K562 (cell line): ENCODE results near the gene NCAPD2. TPM values are rescaled to one million over a fixed set of nuclear protein-coding genes. Genes with fewer than 3 reads are reported as not detected.

Experiments
- CREB1 ChIP-seq, 2 experiments: sonication (generic) in 1 of 2; formaldehyde crosslinking in 1 of 2; IDR thresholded peaks; 2 replicates each; pipeline versions ENCODE4 v1.6.1 to v1.8.0; 2012 to 2022; ENCODE audit warnings: inconsistent platforms in 1 of 2, mild to moderate bottlenecking in 1 of 2, missing genetic modification reagents in 1 of 2, moderate library complexity in 1 of 2
- E2F1 ChIP-seq: sonication (generic); formaldehyde crosslinking; IDR thresholded peaks from 2 replicates; pipeline ENCODE4 v1.8.1; 2023; ENCODE audit warnings: mild to moderate bottlenecking, missing genetic modification reagents, moderate library complexity
- HNRNPL ChIP-seq: fragments of 200-400 bp; formaldehyde crosslinking; IDR thresholded peaks from 2 replicates; pipeline ENCODE4 v1.6.1; 2017; ENCODE audit warnings: low read depth, mild to moderate bottlenecking, low read length
- MBD2 ChIP-seq: sonication (generic); IDR thresholded peaks from 2 replicates; pipeline ENCODE4 v1.6.1; 2016; ENCODE audit warnings: low read depth, borderline replicate concordance
- MIER1 ChIP-seq: fragments of 450-650 bp; IDR thresholded peaks from 2 replicates; pipeline ENCODE4 v1.6.1; 2016; ENCODE audit warnings: antibody characterized with exemption, mild to moderate bottlenecking, low read depth
- TFE3 ChIP-seq: fragments of 450-650 bp; formaldehyde crosslinking; IDR thresholded peaks from 2 replicates; pipeline ENCODE4 v1.4.0; 2020; ENCODE audit warnings: mild to moderate bottlenecking, mixed read lengths
- ZNF444 ChIP-seq: fragments of 250-450 bp; sonication (Bioruptor Pico); IDR thresholded peaks from 2 replicates; pipeline ENCODE4 v1.4.0; 2020; ENCODE audit warnings: mild to moderate bottlenecking, moderate library complexity
- polyA plus RNA-seq, 8 experiments: library from polyadenylated mRNA; depleted of rRNA in 4 of 8; stranded (reverse) in 5 of 8; unstranded in 3 of 8; fragments of >200 nt; fragmentation: Nextera tagmentation in 2 of 8; fragmentation: Illumina TruSeq in 1 of 8; extraction: Ambion mirVana in 2 of 8; extraction: Trizol in 1 of 8; gene quantifications; 2 replicates each; pipeline versions ENCODE4 v1.2.1 to v1.2.3, GENCODE V29; 2011 to 2014; ENCODE audit warnings: inconsistent platforms in 1 of 8, missing spikeins in 1 of 8
- total RNA-seq, 7 experiments: library from RNA; depleted of rRNA in 6 of 7; stranded (reverse); fragments of >200 nt in 6 of 7; fragmentation: Illumina TruSeq in 2 of 7; extraction: Trizol in 2 of 7; gene quantifications; 2 replicates each; pipeline versions ENCODE4 v1.2.1 to v1.2.3, GENCODE V29; 2011 to 2021; ENCODE audit warnings: low replicate concordance in 1 of 7
- TF ChIP-seq, protein P1 (sequence below), 2 experiments: fragments of 150-350 bp in 1 of 2; IDR thresholded peaks; 2 replicates each; pipeline ENCODE4 v1.6.1; 2012 to 2016; ENCODE audit warnings: low read depth in 2 of 2, low read length in 2 of 2, mild to moderate bottlenecking in 1 of 2, moderate library complexity in 1 of 2
- TF ChIP-seq, protein P2 (sequence below): sonication (generic); formaldehyde crosslinking; IDR thresholded peaks from 2 replicates; pipeline ENCODE4 v1.9.0; 2022; ENCODE audit warnings: mild to moderate bottlenecking, missing genetic modification reagents
- TF ChIP-seq, protein P3 (sequence below): sonication (generic); formaldehyde crosslinking; IDR thresholded peaks from 2 replicates; pipeline ENCODE4 v1.8.0; 2022; ENCODE audit warnings: mild to moderate bottlenecking, missing genetic modification reagents

The NCAPD2 gene
- total and polyA plus RNA-seq, 9 of the 15 experiments (the other 6 are each of a cell fraction or from before 2014, with no cell fraction given) = 16.9 to 93.7 (median 68.3) TPM

- TF ChIP-seq, protein P1, sequence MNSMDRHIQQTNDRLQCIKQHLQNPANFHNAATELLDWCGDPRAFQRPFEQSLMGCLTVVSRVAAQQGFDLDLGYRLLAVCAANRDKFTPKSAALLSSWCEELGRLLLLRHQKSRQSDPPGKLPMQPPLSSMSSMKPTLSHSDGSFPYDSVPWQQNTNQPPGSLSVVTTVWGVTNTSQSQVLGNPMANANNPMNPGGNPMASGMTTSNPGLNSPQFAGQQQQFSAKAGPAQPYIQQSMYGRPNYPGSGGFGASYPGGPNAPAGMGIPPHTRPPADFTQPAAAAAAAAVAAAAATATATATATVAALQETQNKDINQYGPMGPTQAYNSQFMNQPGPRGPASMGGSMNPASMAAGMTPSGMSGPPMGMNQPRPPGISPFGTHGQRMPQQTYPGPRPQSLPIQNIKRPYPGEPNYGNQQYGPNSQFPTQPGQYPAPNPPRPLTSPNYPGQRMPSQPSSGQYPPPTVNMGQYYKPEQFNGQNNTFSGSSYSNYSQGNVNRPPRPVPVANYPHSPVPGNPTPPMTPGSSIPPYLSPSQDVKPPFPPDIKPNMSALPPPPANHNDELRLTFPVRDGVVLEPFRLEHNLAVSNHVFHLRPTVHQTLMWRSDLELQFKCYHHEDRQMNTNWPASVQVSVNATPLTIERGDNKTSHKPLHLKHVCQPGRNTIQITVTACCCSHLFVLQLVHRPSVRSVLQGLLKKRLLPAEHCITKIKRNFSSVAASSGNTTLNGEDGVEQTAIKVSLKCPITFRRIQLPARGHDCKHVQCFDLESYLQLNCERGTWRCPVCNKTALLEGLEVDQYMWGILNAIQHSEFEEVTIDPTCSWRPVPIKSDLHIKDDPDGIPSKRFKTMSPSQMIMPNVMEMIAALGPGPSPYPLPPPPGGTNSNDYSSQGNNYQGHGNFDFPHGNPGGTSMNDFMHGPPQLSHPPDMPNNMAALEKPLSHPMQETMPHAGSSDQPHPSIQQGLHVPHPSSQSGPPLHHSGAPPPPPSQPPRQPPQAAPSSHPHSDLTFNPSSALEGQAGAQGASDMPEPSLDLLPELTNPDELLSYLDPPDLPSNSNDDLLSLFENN (IDR thresholded peaks at IDR 0.05; ENCODE audit: low read depth in 2 of 2, low read length in 2 of 2) = no peak
- TF ChIP-seq, protein P2, sequence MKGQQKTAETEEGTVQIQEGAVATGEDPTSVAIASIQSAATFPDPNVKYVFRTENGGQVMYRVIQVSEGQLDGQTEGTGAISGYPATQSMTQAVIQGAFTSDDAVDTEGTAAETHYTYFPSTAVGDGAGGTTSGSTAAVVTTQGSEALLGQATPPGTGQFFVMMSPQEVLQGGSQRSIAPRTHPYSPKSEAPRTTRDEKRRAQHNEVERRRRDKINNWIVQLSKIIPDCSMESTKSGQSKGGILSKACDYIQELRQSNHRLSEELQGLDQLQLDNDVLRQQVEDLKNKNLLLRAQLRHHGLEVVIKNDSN (CRISPR knock-in tag) = no peak
- TF ChIP-seq ZNF444 (CRISPR knock-in tag) (no peak), MIER1 (no peak), CREB1 (IDR thresholded peaks at IDR 0.05) (peak; percentile 60), CREB1 (CRISPR knock-in tag; IDR thresholded peaks at IDR 0.05) (peak; percentile 40; the same call in 1 of the 2 replicates), HNRNPL (peak; percentile 68), TFE3 (CRISPR knock-in tag) (no peak), MBD2 (peak; percentile 85), E2F1 (CRISPR knock-in tag) (peak; percentile 93; the same call in 1 of the 2 replicates)
- TF ChIP-seq, protein P3, sequence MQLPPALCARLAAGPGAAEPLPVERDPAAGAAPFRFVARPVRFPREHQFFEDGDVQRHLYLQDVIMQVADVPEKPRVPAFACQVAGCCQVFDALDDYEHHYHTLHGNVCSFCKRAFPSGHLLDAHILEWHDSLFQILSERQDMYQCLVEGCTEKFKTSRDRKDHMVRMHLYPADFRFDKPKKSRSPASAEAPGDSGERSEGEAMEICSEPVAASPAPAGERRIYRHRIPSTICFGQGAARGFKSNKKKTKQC = peak; percentile 93
Measured at GRCh38 chr12:6533923-6534694, 40.2 kb downstream of the NCAPD2 start, which contains the start of gene GAPDH (continued).
